ENCODE data around the gene IMMP2L.

The IMMP2L gene

DNA sequence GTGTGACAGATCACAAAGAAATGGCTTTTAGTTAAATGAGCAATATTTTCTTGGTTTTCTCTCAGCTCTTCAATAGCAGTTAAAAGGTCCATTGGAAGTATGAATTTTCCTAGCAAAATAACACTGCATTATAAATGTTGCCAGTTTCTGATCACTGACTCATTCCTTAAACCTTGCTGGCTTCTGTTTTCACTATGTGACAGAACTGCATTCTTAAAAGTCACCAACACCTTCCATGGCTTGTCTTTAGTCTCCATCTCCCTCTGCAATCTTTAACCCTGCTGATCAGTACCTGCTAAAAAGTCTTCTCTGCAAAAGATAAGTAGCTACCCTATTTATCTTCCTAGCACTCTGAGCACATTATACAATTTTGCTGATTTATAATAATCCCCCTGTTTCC lies 876.4 kb downstream of the IMMP2L start:
- Mint-ChIP-seq H3K9me3 (no peaks in the 10 kb centered on the region), H3K4me1 (no peaks in the 10 kb centered on the region), H3K27ac (no peak overlapping the region), H3K27me3 (ENCODE audit: low read depth) (no peaks in the 10 kb centered on the region), H3K4me3 (no peak overlapping the region), H3K36me3 (ENCODE audit: low read depth) (no peaks in the 10 kb centered on the region)
- TF ChIP-seq CTCF (IDR thresholded peaks at IDR 0.05; ENCODE audit: unreplicated experiment in 3 of 3) = no peak

GRCh38 chr7:110681941-110682340 lies 880.4 kb downstream of the IMMP2L start:
- TF ChIP-seq CTCF (IDR thresholded peaks at IDR 0.05; ENCODE audit: unreplicated experiment in 3 of 3) = no peak
- no peaks in the 10 kb centered on the region for H3K27me3 Mint-ChIP-seq (ENCODE audit: low read depth)

DNA sequence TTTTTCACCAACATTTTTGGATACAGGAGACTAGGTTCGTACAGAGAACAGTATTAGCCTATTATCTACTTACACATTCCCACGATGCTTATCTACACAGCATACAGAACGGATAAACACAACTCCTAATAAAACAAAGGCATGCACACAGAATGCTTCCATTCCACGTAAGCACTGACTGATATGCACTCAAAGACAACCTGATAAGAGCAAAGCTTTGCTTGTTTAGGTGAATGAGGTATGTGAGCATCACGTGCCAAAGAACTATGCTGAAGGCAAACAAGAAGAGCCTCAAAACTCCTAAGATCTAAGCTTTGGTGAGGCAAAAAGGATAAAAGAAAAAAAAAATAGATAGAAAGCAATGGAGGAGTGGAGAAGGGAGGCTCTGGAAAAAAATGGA lies 884.9 kb downstream of the IMMP2L start:
- Mint-ChIP-seq H3K27me3 (ENCODE audit: low read depth) (no peaks in the 10 kb centered on the region), H3K4me3 (no peak overlapping the region), H3K4me1 (no peaks in the 10 kb centered on the region), H3K9me3 (peaks cover 11% of the 10 kb centered on the region), H3K36me3 (ENCODE audit: low read depth) (peaks cover 10% of the 10 kb centered on the region), H3K27ac (no peak overlapping the region)
- no peak for TF ChIP-seq CTCF (IDR thresholded peaks at IDR 0.05; ENCODE audit: unreplicated experiment in 3 of 3)

More at GRCh38 chr7:110681941-110682340, 880.4 kb downstream of the IMMP2L start:
- no peak overlapping the region for H3K4me3 Mint-ChIP-seq
- H3K9me3 Mint-ChIP-seq = no peaks in the 10 kb centered on the region
- H3K27ac Mint-ChIP-seq = no peak overlapping the region
- H3K4me1 Mint-ChIP-seq = no peaks in the 10 kb centered on the region
- no peaks in the 10 kb centered on the region for H3K36me3 Mint-ChIP-seq (ENCODE audit: low read depth)

DNA sequence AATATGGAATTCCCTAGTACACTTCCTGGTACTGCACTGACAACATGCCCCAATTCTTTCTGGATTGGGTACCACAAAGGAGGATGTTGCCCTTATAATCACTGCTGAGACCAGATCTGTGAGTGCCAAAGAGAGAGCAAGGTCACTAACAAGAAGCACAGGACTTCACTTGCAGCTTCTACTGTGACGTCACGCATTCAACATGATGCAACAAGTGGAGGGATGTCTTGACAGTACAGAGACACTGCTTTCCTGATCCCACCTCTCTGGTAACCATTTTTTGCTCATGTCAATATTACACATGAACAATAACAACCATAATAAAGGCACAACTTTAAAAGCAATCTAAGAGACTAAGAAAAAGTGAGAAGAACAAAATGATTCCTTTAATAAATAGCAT lies 885.5 kb downstream of the IMMP2L start:
- peaks cover 14% of the 10 kb centered on the region for H3K9me3 Mint-ChIP-seq
- H3K36me3 Mint-ChIP-seq (ENCODE audit: low read depth) = peaks cover 10% of the 10 kb centered on the region
- no peak overlapping the region for H3K27ac Mint-ChIP-seq
- no peak overlapping the region for H3K4me3 Mint-ChIP-seq
- no peak for TF ChIP-seq CTCF (IDR thresholded peaks at IDR 0.05; ENCODE audit: unreplicated experiment in 3 of 3)
- H3K4me1 Mint-ChIP-seq = no peaks in the 10 kb centered on the region
- H3K27me3 Mint-ChIP-seq (ENCODE audit: low read depth) = no peaks in the 10 kb centered on the region

- H3K27ac Mint-ChIP-seq = no peak overlapping the region
- no peak for TF ChIP-seq CTCF (IDR thresholded peaks at IDR 0.05; ENCODE audit: unreplicated experiment in 3 of 3)
- H3K36me3 Mint-ChIP-seq (ENCODE audit: low read depth) = peaks cover 10% of the 10 kb centered on the region
- peaks cover 21% of the 10 kb centered on the region for H3K9me3 Mint-ChIP-seq
- no peaks in the 10 kb centered on the region for H3K4me1 Mint-ChIP-seq
- H3K27me3 Mint-ChIP-seq (ENCODE audit: low read depth) = no peaks in the 10 kb centered on the region
- no peak overlapping the region for H3K4me3 Mint-ChIP-seq
Observed at GRCh38 chr7:110675383-110676103, 886.7 kb downstream of the IMMP2L start.

DNA sequence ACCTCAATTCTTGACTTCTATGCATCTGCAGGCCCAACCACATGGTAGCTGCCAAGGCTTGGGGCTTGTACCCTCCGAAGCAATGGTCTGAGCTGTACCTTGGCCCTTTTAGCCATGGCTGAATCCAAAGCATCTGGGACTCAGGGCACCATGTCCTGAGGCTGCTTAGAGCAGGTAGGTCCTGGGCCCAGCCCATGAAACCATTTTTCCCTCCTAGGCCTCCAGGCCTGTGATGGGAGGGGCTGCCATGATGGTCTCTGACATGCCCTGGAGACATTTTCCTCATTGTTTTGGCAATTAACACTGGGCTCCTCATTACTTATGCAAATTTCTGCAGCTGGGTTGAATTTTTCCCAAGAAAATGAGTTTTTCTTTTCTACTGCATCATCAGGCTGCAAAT lies 889.1 kb downstream of the IMMP2L start:
- Mint-ChIP-seq H3K4me1 (no peaks in the 10 kb centered on the region), H3K27ac (no peak overlapping the region), H3K4me3 (no peak overlapping the region), H3K27me3 (ENCODE audit: low read depth) (no peaks in the 10 kb centered on the region), H3K9me3 (peaks cover 21% of the 10 kb centered on the region), H3K36me3 (ENCODE audit: low read depth) (peaks cover 10% of the 10 kb centered on the region)
- no peak for TF ChIP-seq CTCF (IDR thresholded peaks at IDR 0.05; ENCODE audit: unreplicated experiment in 3 of 3)
